RCC 7860 (cell line): ENCODE data around the gene IRF6.

Experiments used
- DNase-seq: peaks from one replicate; pipeline ENCODE4 v3.0.0-alpha.2; 2015; ENCODE audit warnings: low spot score
- FAIRE-seq: peaks from 2 replicates; lab custom pipeline; 2012; peaks lifted over from hg19 to GRCh38; lab: Jason Lieb, UNC

The IRF6 gene

GRCh38 chr1:209805875-209806760 is at the start of gene IRF6:
IRF6 (minus strand) TSS chr1:209806142; CDS start chr1:209801413, 4,729 bp downstream.
- DNase-seq (no peak), FAIRE-seq (no peak)

- DNase-seq (no peak), FAIRE-seq (no peak)
Measured at GRCh38 chr1:209855623-209856022, 49.7 kb upstream of the IRF6 start.

GRCh38 chr1:209855006-209855405 is 49.1 kb upstream of the IRF6 start:
- FAIRE-seq (no peak), DNase-seq (no peak)

GRCh38 chr1:209854196-209854595 is 48.3 kb upstream of the IRF6 start:
- FAIRE-seq = no peak

GRCh38 chr1:209853676-209854075 is 47.7 kb upstream of the IRF6 start:
- no peak for FAIRE-seq
- DNase-seq = no peak

More at GRCh38 chr1:209854196-209854595, 48.3 kb upstream of the IRF6 start:
- DNase-seq = no peak

GRCh38 chr1:209850342-209850979 is 44.5 kb upstream of the IRF6 start:
- DNase-seq = no peak
- no peak for FAIRE-seq

GRCh38 chr1:209849388-209849787 is 43.4 kb upstream of the IRF6 start:
- DNase-seq = no peak
- FAIRE-seq = no peak

GRCh38 chr1:209845408-209845725 is 39.4 kb upstream of the IRF6 start:
- no peak for FAIRE-seq

GRCh38 chr1:209844695-209845407 is 38.9 kb upstream of the IRF6 start:
- no peak for FAIRE-seq

More at GRCh38 chr1:209845408-209845725, 39.4 kb upstream of the IRF6 start:
- no peak for DNase-seq

GRCh38 chr1:209840611-209841010 is 34.7 kb upstream of the IRF6 start:
- FAIRE-seq = no peak

More at GRCh38 chr1:209844695-209845407, 38.9 kb upstream of the IRF6 start:
- no peak for DNase-seq

GRCh38 chr1:209839875-209840546 is 34.1 kb upstream of the IRF6 start:
- DNase-seq (peak; percentile 94), FAIRE-seq (peak; percentile 93)

More at GRCh38 chr1:209840611-209841010, 34.7 kb upstream of the IRF6 start:
- DNase-seq = no peak

- FAIRE-seq = no peak
Measured at GRCh38 chr1:209838537-209838936, 32.6 kb upstream of the IRF6 start.

GRCh38 chr1:209837671-209838070 is 31.7 kb upstream of the IRF6 start:
- DNase-seq (no peak), FAIRE-seq (no peak)

More at GRCh38 chr1:209838537-209838936, 32.6 kb upstream of the IRF6 start:
- DNase-seq = no peak

GRCh38 chr1:209835782-209836298 is 29.9 kb upstream of the IRF6 start:
- FAIRE-seq (no peak), DNase-seq (peak; percentile 15)

- DNase-seq = no peak
- no peak for FAIRE-seq
Measured at GRCh38 chr1:209831615-209832014, 25.7 kb upstream of the IRF6 start.

GRCh38 chr1:209830722-209831121 is 24.8 kb upstream of the IRF6 start:
- FAIRE-seq = no peak
- DNase-seq = no peak

GRCh38 chr1:209829716-209830115 is 23.8 kb upstream of the IRF6 start:
- no peak for DNase-seq

GRCh38 chr1:209827384-209828262 is 21.7 kb upstream of the IRF6 start, which contains the start of gene UTP25:
UTP25 (plus strand) TSS chr1:209827972; CDS start chr1:209828064, 92 bp downstream.
- FAIRE-seq = peak; percentile 75

More at GRCh38 chr1:209829716-209830115, 23.8 kb upstream of the IRF6 start:
- FAIRE-seq = no peak

More at GRCh38 chr1:209827384-209828262, 21.7 kb upstream of the IRF6 start, which contains the start of gene UTP25:
- DNase-seq = peak; percentile 92
